ENCODE results near the gene CDC34. TPM values are rescaled to one million over a fixed set of nuclear protein-coding genes. Genes with fewer than 3 reads are reported as not detected.

The CDC34 gene
- polyA plus RNA-seq, 1 experiment: 34.0 TPM

DNA sequence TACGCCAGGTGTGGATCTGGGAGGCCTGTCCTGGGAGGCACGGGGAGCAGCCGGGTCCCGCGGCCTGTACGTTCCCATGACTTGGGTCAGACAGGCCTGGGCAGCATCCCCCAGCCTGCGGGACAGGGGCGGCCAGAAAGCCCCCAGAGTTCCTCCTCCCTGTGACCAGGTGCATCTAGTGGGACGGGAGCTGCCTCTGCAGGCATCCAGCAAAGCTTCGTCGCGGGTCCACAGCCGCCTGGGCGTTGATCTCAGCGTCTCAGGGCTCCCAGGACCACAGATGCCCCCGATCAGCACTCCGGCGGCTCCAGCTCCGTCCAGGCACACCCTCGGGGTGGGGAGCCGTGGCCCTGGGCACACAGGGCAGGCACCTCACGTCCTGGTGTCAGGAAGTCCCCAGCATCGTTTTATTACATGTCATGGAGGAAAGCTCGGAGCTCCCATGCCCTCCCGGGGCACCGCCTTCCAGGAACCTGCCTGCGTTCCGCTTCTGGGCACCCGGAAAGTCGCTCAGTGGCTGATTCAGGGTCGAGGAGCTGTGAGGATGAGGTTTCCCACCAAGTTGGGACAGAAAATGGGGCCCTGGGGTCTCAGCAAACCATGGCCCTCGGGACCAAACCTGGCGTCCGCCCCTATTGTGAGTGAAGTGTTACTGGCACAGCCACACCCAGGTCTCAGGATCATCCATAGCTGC is 10.8 kb downstream of the CDC34 start:
- TF ChIP-seq, protein P1, sequence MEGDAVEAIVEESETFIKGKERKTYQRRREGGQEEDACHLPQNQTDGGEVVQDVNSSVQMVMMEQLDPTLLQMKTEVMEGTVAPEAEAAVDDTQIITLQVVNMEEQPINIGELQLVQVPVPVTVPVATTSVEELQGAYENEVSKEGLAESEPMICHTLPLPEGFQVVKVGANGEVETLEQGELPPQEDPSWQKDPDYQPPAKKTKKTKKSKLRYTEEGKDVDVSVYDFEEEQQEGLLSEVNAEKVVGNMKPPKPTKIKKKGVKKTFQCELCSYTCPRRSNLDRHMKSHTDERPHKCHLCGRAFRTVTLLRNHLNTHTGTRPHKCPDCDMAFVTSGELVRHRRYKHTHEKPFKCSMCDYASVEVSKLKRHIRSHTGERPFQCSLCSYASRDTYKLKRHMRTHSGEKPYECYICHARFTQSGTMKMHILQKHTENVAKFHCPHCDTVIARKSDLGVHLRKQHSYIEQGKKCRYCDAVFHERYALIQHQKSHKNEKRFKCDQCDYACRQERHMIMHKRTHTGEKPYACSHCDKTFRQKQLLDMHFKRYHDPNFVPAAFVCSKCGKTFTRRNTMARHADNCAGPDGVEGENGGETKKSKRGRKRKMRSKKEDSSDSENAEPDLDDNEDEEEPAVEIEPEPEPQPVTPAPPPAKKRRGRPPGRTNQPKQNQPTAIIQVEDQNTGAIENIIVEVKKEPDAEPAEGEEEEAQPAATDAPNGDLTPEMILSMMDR (IDR thresholded peaks at IDR 0.05; ENCODE audit: low read depth, low read length): no peak
- Histone ChIP-seq H3K27ac (ENCODE audit: low read depth, low read length) (no peak overlapping the region), H3K27me3 (ENCODE audit: control insufficient read depth, insufficient read depth, low read length) (no peaks in the 10 kb centered on the region), H3K9me3 (ENCODE audit: control insufficient read depth, insufficient read depth, low read length) (peaks cover 7% of the 10 kb centered on the region; the same call in 1 of the 2 replicates), H3K4me3 (ENCODE audit: low read depth, low read length) (no peak overlapping the region)
- CTCF ChIA-PET: no interaction called here
- POLR2A ChIA-PET: no interaction called here
- DNase-seq (ENCODE audit: low read depth, low spot score): no peak

DNA sequence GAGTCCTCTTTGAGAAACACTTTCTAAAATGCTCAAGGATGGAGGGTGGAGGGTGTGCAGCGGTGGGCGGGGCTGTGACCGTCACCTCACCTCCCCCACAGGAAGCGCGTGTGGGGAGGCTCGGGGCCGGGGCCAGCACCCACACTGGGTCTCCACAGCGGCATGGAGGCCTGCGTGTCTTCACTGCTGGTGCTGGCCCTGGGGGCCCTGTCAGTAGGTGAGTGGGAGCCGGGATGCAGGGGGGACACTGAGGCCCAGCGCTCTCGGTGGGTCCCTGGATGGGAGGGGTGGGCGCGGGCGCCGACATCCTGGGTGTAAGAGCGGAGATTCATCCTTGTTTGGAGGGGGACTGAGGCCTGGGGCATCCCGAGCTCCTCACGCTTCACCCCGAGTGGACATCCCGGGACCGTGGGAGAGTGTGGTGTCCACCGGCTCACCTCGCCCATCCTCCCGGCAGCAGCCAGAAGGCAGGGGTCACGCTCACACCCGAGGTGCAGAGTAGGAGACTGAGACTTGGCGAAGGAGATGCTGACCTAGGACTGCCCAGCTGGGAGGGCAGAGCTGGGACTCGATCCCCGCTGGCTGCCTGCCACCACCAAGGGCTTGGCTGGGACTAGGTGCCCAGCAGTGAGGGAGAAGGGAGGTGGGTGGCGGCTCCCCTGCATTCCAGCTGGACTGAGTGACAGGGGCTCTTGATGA is 12.5 kb downstream of the CDC34 start, which contains the start of gene GZMM:
Gene GZMM (plus strand): TSS at position 144 of the 699 bp plus-strand sequence. CDS start 19 bp downstream, at position 163.
- Histone ChIP-seq H3K27ac (ENCODE audit: low read depth, low read length) (no peak within 1 kb of the TSS), H3K9me3 (ENCODE audit: control insufficient read depth, insufficient read depth, low read length) (peaks cover 7% of the 10 kb centered on the region; the same call in 1 of the 2 replicates), H3K27me3 (ENCODE audit: control insufficient read depth, insufficient read depth, low read length) (no peaks in the 10 kb centered on the region), H3K4me3 (ENCODE audit: low read depth, low read length) (no peak within 1 kb of the TSS)
- DNase-seq (ENCODE audit: low read depth, low spot score): no peak
- TF ChIP-seq, protein P1 (IDR thresholded peaks at IDR 0.05; ENCODE audit: low read depth, low read length): no peak
- ChIA-PET POLR2A (no interaction called here), CTCF (no interaction called here)

DNA sequence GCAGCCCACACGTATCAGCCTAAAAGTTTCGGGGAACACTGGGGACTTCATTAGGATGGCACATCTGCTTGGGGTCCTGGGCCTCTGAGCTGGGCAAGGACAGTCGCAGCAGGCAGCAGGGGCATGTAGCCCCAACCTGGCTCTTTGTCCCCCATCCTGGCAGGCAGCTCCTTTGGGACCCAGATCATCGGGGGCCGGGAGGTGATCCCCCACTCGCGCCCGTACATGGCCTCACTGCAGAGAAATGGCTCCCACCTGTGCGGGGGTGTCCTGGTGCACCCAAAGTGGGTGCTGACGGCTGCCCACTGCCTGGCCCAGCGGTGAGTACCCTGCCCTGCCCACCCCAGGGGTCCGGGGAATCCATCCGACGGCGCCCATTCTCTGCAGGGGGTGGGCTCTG is 15.6 kb downstream of the CDC34 start:
- no peak for DNase-seq (ENCODE audit: low read depth, low spot score)
- CTCF ChIA-PET: no interaction called here
- H3K27ac ChIP-seq (ENCODE audit: low read depth, low read length): no peak overlapping the region

DNA sequence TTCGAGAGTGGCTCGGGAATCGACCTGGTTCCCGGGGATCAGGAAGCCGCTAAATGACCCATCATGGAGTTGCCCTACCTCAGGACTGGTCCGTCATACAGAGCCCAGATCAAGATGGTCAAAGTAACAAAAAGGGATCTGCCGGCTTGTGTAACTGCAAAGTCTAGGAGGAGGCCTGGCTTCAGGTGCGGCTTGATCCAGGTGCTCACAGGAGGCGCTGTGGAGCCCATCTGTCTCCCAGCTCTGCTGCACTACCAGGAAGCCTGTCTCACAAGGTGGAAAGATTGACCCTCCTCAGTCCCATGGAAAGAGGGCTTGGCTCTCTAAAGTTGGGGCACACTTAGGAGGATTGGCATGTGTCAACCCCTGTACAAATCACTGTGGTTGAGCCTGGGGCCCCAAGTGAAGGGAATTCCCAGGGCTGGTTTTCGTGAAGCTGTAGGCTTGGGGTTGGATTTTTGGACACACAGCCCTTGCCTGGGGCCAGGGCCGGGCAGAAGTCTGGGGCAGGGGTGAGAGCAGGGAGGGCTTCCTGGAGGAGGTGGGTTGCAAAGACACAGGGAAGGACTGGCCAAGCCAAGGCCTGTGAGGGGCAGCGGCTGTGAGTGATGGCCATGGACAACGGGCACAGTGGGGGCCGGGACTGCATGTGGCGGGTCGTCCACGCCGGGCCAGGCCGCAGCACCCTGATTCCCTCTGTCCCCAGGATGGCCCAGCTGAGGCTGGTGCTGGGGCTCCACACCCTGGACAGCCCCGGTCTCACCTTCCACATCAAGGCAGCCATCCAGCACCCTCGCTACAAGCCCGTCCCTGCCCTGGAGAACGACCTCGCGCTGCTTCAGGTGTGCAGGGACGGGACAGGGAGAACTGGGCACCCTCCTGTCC is 16.5 kb downstream of the CDC34 start:
- ChIA-PET CTCF (no interaction called here), POLR2A (interaction anchor here (0.8 kb wide), 1 partner anchor 25 kb away, joined by 4 read pairs; the partner anchor contains the start of gene BSG)
- Histone ChIP-seq H3K27ac (ENCODE audit: low read depth, low read length) (no peak overlapping the region), H3K4me3 (ENCODE audit: low read depth, low read length) (no peak overlapping the region), H3K27me3 (ENCODE audit: control insufficient read depth, insufficient read depth, low read length) (no peaks in the 10 kb centered on the region), H3K9me3 (ENCODE audit: control insufficient read depth, insufficient read depth, low read length) (no peaks in the 10 kb centered on the region; the same call in 1 of the 2 replicates)
- no peak for DNase-seq (ENCODE audit: low read depth, low spot score)
- TF ChIP-seq, protein P1 (IDR thresholded peaks at IDR 0.05; ENCODE audit: low read depth, low read length): no peak

More for the DNA sequence above, 15.6 kb downstream of the CDC34 start:
- Histone ChIP-seq H3K27me3 (ENCODE audit: control insufficient read depth, insufficient read depth, low read length) (no peaks in the 10 kb centered on the region), H3K9me3 (ENCODE audit: control insufficient read depth, insufficient read depth, low read length) (peaks cover 5% of the 10 kb centered on the region; the same call in 1 of the 2 replicates), H3K4me3 (ENCODE audit: low read depth, low read length) (no peak overlapping the region)
- POLR2A ChIA-PET: interaction anchor here (0.8 kb wide), 1 partner anchor 26 kb away, joined by 4 read pairs; the partner anchor contains the start of gene BSG
- TF ChIP-seq, protein P1 (IDR thresholded peaks at IDR 0.05; ENCODE audit: low read depth, low read length): no peak
